Tibial artery (tissue), 4 donors: ENCODE data around the gene PCDHGA11.
"Not testable (repeated sequence)": the region's sequence is repeated elsewhere in the genome, so short reads cannot be mapped to it uniquely, and the experiment has no call there.

Source experiments
- DNase-seq, 2 donors: peaks; one replicate each; pipeline ENCODE4 v3.0.0-alpha.2; 2019
- H3K27ac ChIP-seq, 2 donors: fragments of 200-600 bp; sonication (generic) in 1 of 2; 1 replicate in 1 of 2; 2 replicates in 1 of 2; pipeline ENCODE4 v1.5.1; 2018 to 2019; ENCODE audit warnings: mild to moderate bottlenecking in 1 of 2
- H3K27me3 ChIP-seq, 2 donors: fragments of 200-600 bp; sonication (generic) in 1 of 2; one replicate each; pipeline versions ENCODE4 v1.5.1 to v1.6.0; 2016 to 2019
- H3K36me3 ChIP-seq, 3 donors: fragments of 200-600 bp; sonication (generic) in 2 of 3; one replicate each; pipeline ENCODE4 v1.5.1; 2016 to 2019; ENCODE audit warnings: mild to moderate bottlenecking in 2 of 3
- H3K4me1 ChIP-seq, 4 donors: fragments of 200-600 bp; sonication (generic) in 2 of 4; 1 replicate in 3 of 4; 2 replicates in 1 of 4; pipeline ENCODE4 v1.5.1; 2016 to 2019
- H3K4me3 ChIP-seq, 2 donors: fragments of 200-600 bp; sonication (generic) in 1 of 2; 1 replicate in 1 of 2; 2 replicates in 1 of 2; pipeline ENCODE4 v1.5.1; 2018 to 2019; ENCODE audit warnings: mild to moderate bottlenecking in 2 of 2
- H3K9me3 ChIP-seq, 3 donors: fragments of 200-600 bp; sonication (generic) in 1 of 3; one replicate each; pipeline ENCODE4 v1.5.1; 2016 to 2019
- CTCF ChIP-seq, 2 experiments: fragments of 200-600 bp in 1 of 2; fragments of 450-650 bp in 1 of 2; IDR thresholded peaks; one replicate each; pipeline ENCODE4 v1.5.1; 2017 to 2019; ENCODE audit warnings: antibody characterized with exemption in 2 of 2, mild to moderate bottlenecking in 1 of 2, moderate library complexity in 1 of 2
- intact Hi-C: fragments of 100-400 bp; cut with DNase I; formaldehyde crosslinking; loops from one replicate; pipeline ENCODE4 v1.15.0; 2023; ENCODE audit warnings: low total_unique reads

Gene PCDHGA11

GRCh38 chr5:141409598-141410306 is 11.1 kb upstream of the PCDHGA11 start:
- peaks cover 27 to 98% (median 91%) of the 10 kb centered on the region in 3 donors for H3K9me3 ChIP-seq
- intact Hi-C loops: loop anchor here (10.0 kb wide), 2 partner anchors 85 to 145 kb away; partner anchors contain the start of gene TAF7
- H3K4me1 ChIP-seq: no peaks in the 10 kb centered on the region
- no peak overlapping the region for H3K27ac ChIP-seq
- H3K27me3 ChIP-seq: no peaks in the 10 kb centered on the region
- no peak overlapping the region for H3K4me3 ChIP-seq
- no peak for TF ChIP-seq CTCF (IDR thresholded peaks at IDR 0.05)
- H3K36me3 ChIP-seq: peaks cover 8 to 65% (median 63%) of the 10 kb centered on the region in 3 donors
- no peak for DNase-seq

GRCh38 chr5:141411575-141411974 is 9.3 kb upstream of the PCDHGA11 start:
- Histone ChIP-seq H3K4me3 (no peak overlapping the region), H3K36me3 (peaks cover 5 to 66% (median 56%) of the 10 kb centered on the region in 3 donors), H3K9me3 (peaks cover 27 to 97% (median 87%) of the 10 kb centered on the region in 3 donors), H3K4me1 (no peaks in the 10 kb centered on the region), H3K27me3 (no peaks in the 10 kb centered on the region), H3K27ac (no peak overlapping the region)
- no peak for TF ChIP-seq CTCF (IDR thresholded peaks at IDR 0.05)
- DNase-seq: no peak
- intact Hi-C loops: loop anchor here (10.0 kb wide), 2 partner anchors 87 to 143 kb away; partner anchors contain the start of gene TAF7

- peaks cover 5 to 64% (median 62%) of the 10 kb centered on the region in 3 donors for H3K36me3 ChIP-seq
- peak within 1 kb of the TSS; percentile 22 to 26 for H3K4me3 ChIP-seq
- no peaks in the 10 kb centered on the region for H3K4me1 ChIP-seq
- no peak within 1 kb of the TSS for H3K27ac ChIP-seq
- no peaks in the 10 kb centered on the region for H3K27me3 ChIP-seq
- peak; percentile 41 to 56 for DNase-seq
- TF ChIP-seq CTCF (IDR thresholded peaks at IDR 0.05): peak; percentile 16 to 20
- intact Hi-C loops: loop anchor here (10.0 kb wide), 2 partner anchors 88 to 142 kb away; partner anchors contain the start of gene TAF7
- peaks cover 19 to 97% (median 86%) of the 10 kb centered on the region in 3 donors for H3K9me3 ChIP-seq
Observed at GRCh38 chr5:141412854-141413539, 7.9 kb upstream of the PCDHGA11 start, which contains the start of gene PCDHGA10. PCDHGA10 (plus strand) TSS chr5:141412987; CDS start chr5:141413176, 189 bp downstream.

- H3K27me3 ChIP-seq: no peaks in the 10 kb centered on the region
- DNase-seq: no peak
- intact Hi-C loops: loop anchor here (10.0 kb wide), 2 partner anchors 89 to 141 kb away; partner anchors contain the start of gene TAF7
Observed at GRCh38 chr5:141413540-141414069, 7.2 kb upstream of the PCDHGA11 start.

GRCh38 chr5:141414548-141415274 is 6.1 kb upstream of the PCDHGA11 start:
- H3K9me3 ChIP-seq: peaks cover 16 to 97% (median 86%) of the 10 kb centered on the region in 3 donors
- not testable (repeated sequence) for DNase-seq
- intact Hi-C loops: loop anchor here (10.0 kb wide), 2 partner anchors 90 to 140 kb away; partner anchors contain the start of gene TAF7

More at GRCh38 chr5:141413540-141414069, 7.2 kb upstream of the PCDHGA11 start:
- peaks cover 18 to 97% (median 86%) of the 10 kb centered on the region in 3 donors for H3K9me3 ChIP-seq
- TF ChIP-seq CTCF (IDR thresholded peaks at IDR 0.05): no peak
- no peak overlapping the region for H3K27ac ChIP-seq
- H3K36me3 ChIP-seq: peaks cover 5 to 70% (median 65%) of the 10 kb centered on the region in 3 donors
- peak overlapping the region; percentile 22 to 26 for H3K4me3 ChIP-seq
- no peaks in the 10 kb centered on the region for H3K4me1 ChIP-seq

GRCh38 chr5:141415275-141415618 is 5.6 kb upstream of the PCDHGA11 start:
- intact Hi-C loops: loop anchor here (10.0 kb wide), 2 partner anchors 90 to 140 kb away; partner anchors contain the start of gene TAF7
- Histone ChIP-seq H3K9me3 (peaks cover 21 to 97% (median 86%) of the 10 kb centered on the region in 3 donors), H3K36me3 (peaks cover 5 to 73% (median 66%) of the 10 kb centered on the region in 3 donors)
- H3K27me3 ChIP-seq, H3K4me3 ChIP-seq, H3K27ac ChIP-seq, DNase-seq, H3K4me1 ChIP-seq: not testable (repeated sequence)

More at GRCh38 chr5:141414548-141415274, 6.1 kb upstream of the PCDHGA11 start:
- not testable (repeated sequence) for H3K27ac ChIP-seq, H3K4me3 ChIP-seq, H3K4me1 ChIP-seq, H3K27me3 ChIP-seq
- peaks cover 5 to 75% (median 66%) of the 10 kb centered on the region in 3 donors for H3K36me3 ChIP-seq
